Measurements from ENCODE around the gene LENG9.
"Not testable (repeated sequence)": the region's sequence is repeated elsewhere in the genome, so short reads cannot be mapped to it uniquely, and the experiment has no call there.

The LENG9 gene

GRCh38 chr19:54463531-54464043, at the start of gene LENG9:
LENG9 (minus strand) TSS chr19:54463778; CDS start chr19:54463526, 252 bp downstream.
- DNase-seq, result peak; percentile 97

- DNase-seq, result not testable (repeated sequence)
Observed at GRCh38 chr19:54509200-54509940, 45.8 kb upstream of the LENG9 start.

GRCh38 chr19:54508487-54508886, 44.9 kb upstream of the LENG9 start:
- not testable (repeated sequence) for DNase-seq

GRCh38 chr19:54507824-54508223, 44.2 kb upstream of the LENG9 start:
- DNase-seq, result no peak

- DNase-seq, result not testable (repeated sequence)
Observed at GRCh38 chr19:54507038-54507717, 43.6 kb upstream of the LENG9 start.

GRCh38 chr19:54506079-54506478, 42.5 kb upstream of the LENG9 start:
- DNase-seq, result no peak

GRCh38 chr19:54505542-54505941, 42.0 kb upstream of the LENG9 start:
- not testable (repeated sequence) for DNase-seq

GRCh38 chr19:54502518-54503048, 39.0 kb upstream of the LENG9 start, which contains the start of gene LAIR2:
LAIR2 (plus strand) TSS chr19:54502831; CDS start chr19:54502919, 88 bp downstream.
- DNase-seq, result no peak

- DNase-seq, result not testable (repeated sequence)
Observed at GRCh38 chr19:54498451-54498772, 34.8 kb upstream of the LENG9 start.

- not testable (repeated sequence) for DNase-seq
Observed at GRCh38 chr19:54497747-54498450, 34.3 kb upstream of the LENG9 start.

GRCh38 chr19:54495284-54495683, 31.7 kb upstream of the LENG9 start:
- DNase-seq, result not testable (repeated sequence)

GRCh38 chr19:54493967-54494585, 30.5 kb upstream of the LENG9 start:
- no peak for DNase-seq

GRCh38 chr19:54493056-54493455, 29.5 kb upstream of the LENG9 start:
- not testable (repeated sequence) for DNase-seq

- DNase-seq, result no peak
Observed at GRCh38 chr19:54492568-54492967, 29.0 kb upstream of the LENG9 start.

- no peak for DNase-seq
Observed at GRCh38 chr19:54489766-54490165, 26.2 kb upstream of the LENG9 start.

- DNase-seq, result no peak
Observed at GRCh38 chr19:54489341-54489740, 25.8 kb upstream of the LENG9 start.

- DNase-seq, result no peak
Observed at GRCh38 chr19:54485851-54486250, 22.3 kb upstream of the LENG9 start.

GRCh38 chr19:54484451-54484850, 20.9 kb upstream of the LENG9 start:
- no peak for DNase-seq

GRCh38 chr19:54482889-54483288, 19.3 kb upstream of the LENG9 start:
- no peak for DNase-seq

- DNase-seq, result peak; percentile 80
Observed at GRCh38 chr19:54481326-54481930, 17.9 kb upstream of the LENG9 start.

- no peak for DNase-seq
Observed at GRCh38 chr19:54480051-54480450, 16.5 kb upstream of the LENG9 start.

- no peak for DNase-seq
Observed at GRCh38 chr19:54478677-54479266, 15.2 kb upstream of the LENG9 start.
